GM06990 (cell line): Measurements from ENCODE around the gene RDH11.

Experiments used
- DNase-seq: peaks from one replicate; pipeline ENCODE4 v3.0.0-alpha.2; 2011; ENCODE audit not compliant: insufficient read length; ENCODE audit errors: extremely low read depth
- H3K27me3 ChIP-seq: replicated peaks from 2 replicates; pipeline ENCODE4 v1.6.0; 2011; ENCODE audit warnings: low read length; ENCODE audit not compliant: control insufficient read depth, insufficient read depth
- H3K36me3 ChIP-seq: 2 replicates; pipeline ENCODE4 v1.5.1; 2011; ENCODE audit warnings: low read length; ENCODE audit not compliant: control insufficient read depth, insufficient read depth
- H3K4me3 ChIP-seq: replicated peaks from 2 replicates; pipeline ENCODE4 v1.5.1; 2011; ENCODE audit warnings: low read depth, mild to moderate bottlenecking, control low read depth, low read length
- CTCF ChIP-seq: IDR thresholded peaks from 2 replicates; pipeline ENCODE4 v1.5.1; 2011; ENCODE audit warnings: low read length, control low read depth, mild to moderate bottlenecking, inconsistent platforms; ENCODE audit not compliant: insufficient read depth, poor library complexity, severe bottlenecking

The RDH11 gene

GRCh38 chr14:67653651-67654280 lies 41.8 kb downstream of the RDH11 start:
- DNase-seq: no peak
- H3K36me3 ChIP-seq: peaks cover 8% of the 10 kb centered on the region

GRCh38 chr14:67652189-67652588 lies 43.4 kb downstream of the RDH11 start:
- H3K36me3 ChIP-seq: peaks cover 8% of the 10 kb centered on the region

More at GRCh38 chr14:67653651-67654280, 41.8 kb downstream of the RDH11 start:
- Histone ChIP-seq H3K27me3 (no peaks in the 10 kb centered on the region), H3K4me3 (no peak overlapping the region)
- TF ChIP-seq CTCF: no peak

GRCh38 chr14:67650694-67651093 lies 44.9 kb downstream of the RDH11 start:
- no peak for DNase-seq
- Histone ChIP-seq H3K36me3 (peaks cover 8% of the 10 kb centered on the region), H3K4me3 (no peak overlapping the region), H3K27me3 (no peaks in the 10 kb centered on the region)
- TF ChIP-seq CTCF: no peak

More at GRCh38 chr14:67652189-67652588, 43.4 kb downstream of the RDH11 start:
- no peak for TF ChIP-seq CTCF
- no peak overlapping the region for H3K4me3 ChIP-seq
- no peaks in the 10 kb centered on the region for H3K27me3 ChIP-seq
- DNase-seq: no peak

GRCh38 chr14:67650151-67650550 lies 45.4 kb downstream of the RDH11 start:
- no peaks in the 10 kb centered on the region for H3K27me3 ChIP-seq
- H3K36me3 ChIP-seq: peaks cover 8% of the 10 kb centered on the region
- no peak overlapping the region for H3K4me3 ChIP-seq
- no peak for TF ChIP-seq CTCF
- no peak for DNase-seq

- Histone ChIP-seq H3K27me3 (no peaks in the 10 kb centered on the region), H3K4me3 (no peak overlapping the region), H3K36me3 (peaks cover 4% of the 10 kb centered on the region)
- TF ChIP-seq CTCF: no peak
- DNase-seq: no peak
Observed at GRCh38 chr14:67646131-67646530, 49.4 kb downstream of the RDH11 start.

- no peak for TF ChIP-seq CTCF
- no peaks in the 10 kb centered on the region for H3K27me3 ChIP-seq
- no peaks in the 10 kb centered on the region; the same call in 1 of the 2 replicates for H3K36me3 ChIP-seq
- H3K4me3 ChIP-seq: no peak overlapping the region
- DNase-seq: no peak
Observed at GRCh38 chr14:67645414-67645813, 50.1 kb downstream of the RDH11 start.
